ENCODE data around the gene ACAP3.

ACAP3 gene

GRCh38 chr1:1314678-1315335, 7.1 kb upstream of the ACAP3 start:
- DNase-seq (ENCODE audit: low spot score), result no peak

- DNase-seq (ENCODE audit: low spot score), result no peak
Observed at GRCh38 chr1:1314237-1314586, 6.5 kb upstream of the ACAP3 start.

- no peak for DNase-seq (ENCODE audit: low spot score)
Observed at GRCh38 chr1:1313500-1314236, 5.9 kb upstream of the ACAP3 start.

GRCh38 chr1:1312450-1313314, 5.0 kb upstream of the ACAP3 start:
- no peak for DNase-seq (ENCODE audit: low spot score)

DNA sequence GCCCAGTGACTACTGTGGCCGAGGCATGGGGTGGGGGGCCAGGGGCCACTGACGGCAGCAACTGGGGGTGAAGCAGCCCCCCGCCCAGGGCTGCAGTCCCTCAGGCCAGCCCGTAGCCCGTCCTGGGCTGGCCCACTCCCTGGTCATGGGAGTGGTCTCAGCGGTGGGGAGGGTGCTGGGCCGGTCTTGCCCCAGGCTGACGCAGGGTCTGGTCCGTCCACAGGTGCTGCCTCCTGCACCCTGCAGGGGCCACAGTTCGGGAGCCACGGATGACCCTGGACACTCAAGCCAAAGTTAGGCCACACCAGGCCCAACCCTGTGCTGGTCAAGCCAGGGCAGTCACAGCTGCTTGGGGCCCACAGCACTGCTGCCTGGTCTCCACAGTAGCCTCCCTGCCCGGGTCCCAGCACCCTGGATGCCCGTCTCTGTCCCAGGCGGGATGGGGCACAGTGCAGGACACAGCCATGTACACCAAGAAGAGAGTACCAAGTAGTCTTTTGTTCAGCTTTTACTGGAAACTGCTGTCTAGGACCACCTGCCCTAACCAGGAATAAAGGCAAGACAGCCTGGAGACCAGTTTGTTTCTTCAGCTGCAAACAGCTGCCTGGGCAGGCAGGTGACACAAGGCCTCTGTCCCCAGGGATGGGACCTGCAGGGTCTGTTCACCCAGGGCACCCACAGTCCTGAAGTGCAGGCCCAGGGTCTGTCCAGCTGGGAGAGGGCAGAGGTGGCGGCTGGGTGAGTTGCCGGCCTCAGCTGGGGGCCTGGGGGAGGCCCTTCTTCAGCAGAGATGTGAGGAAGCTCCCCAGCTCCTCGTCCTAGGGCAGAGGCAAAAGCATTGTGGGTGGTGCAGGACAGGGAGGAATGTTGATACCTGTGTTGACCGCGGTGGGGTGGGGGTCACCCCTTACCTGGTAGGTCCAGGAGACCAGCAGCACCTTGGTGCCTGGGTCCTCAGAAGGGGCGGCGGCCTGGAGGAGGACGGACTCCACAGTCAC, 3.7 kb upstream of the ACAP3 start:
- no peak for DNase-seq (ENCODE audit: low spot score)

GRCh38 chr1:1310476-1311053, 2.8 kb upstream of the ACAP3 start:
- no peak for DNase-seq (ENCODE audit: low spot score)

GRCh38 chr1:1310109-1310385, 2.3 kb upstream of the ACAP3 start:
- DNase-seq (ENCODE audit: low spot score), result no peak

- no peak for DNase-seq (ENCODE audit: low spot score)
Observed at GRCh38 chr1:1309251-1310108, 1.8 kb upstream of the ACAP3 start.

GRCh38 chr1:1308756-1309250, 1.1 kb upstream of the ACAP3 start:
- DNase-seq (ENCODE audit: low spot score), result no peak

GRCh38 chr1:1307261-1307922, 338 bp downstream of the ACAP3 start:
- DNase-seq (ENCODE audit: low spot score), result no peak

- no peak for DNase-seq (ENCODE audit: low spot score)
Observed at GRCh38 chr1:1306661-1307260, 969 bp downstream of the ACAP3 start.

DNA sequence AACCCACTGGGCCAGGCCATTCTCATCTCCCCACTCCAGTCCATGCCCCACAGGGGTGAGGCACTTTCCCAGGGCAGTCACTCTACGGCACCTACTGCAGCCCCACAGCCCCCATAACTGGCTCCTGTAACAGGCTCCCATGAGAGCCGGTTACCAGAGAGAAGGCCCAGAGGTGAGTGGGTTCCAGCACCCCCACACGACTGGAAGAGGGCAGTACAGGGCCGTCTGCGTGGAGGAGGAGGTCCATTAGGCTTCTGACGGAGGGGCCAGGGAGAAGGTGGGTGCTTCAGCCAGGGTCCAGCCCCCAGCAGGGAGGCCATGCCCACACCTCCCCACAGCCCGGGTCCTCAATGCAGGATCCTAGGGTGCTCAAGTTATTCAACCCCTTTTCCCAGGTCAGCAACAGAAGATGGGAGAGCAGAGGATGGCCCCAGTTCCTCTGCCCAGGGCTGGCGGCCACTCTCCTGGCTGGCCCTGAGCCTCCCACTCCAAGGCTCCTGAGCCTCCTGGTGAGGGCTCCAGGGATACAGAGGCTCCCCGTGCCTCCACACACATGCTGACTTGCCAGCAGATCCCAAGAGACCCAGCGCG, 1.6 kb downstream of the ACAP3 start:
- DNase-seq (ENCODE audit: low spot score), result peak; percentile 48

- DNase-seq (ENCODE audit: low spot score), result peak; percentile 52
Observed at GRCh38 chr1:1305300-1306069, 2.2 kb downstream of the ACAP3 start.

GRCh38 chr1:1304331-1305299, 3.1 kb downstream of the ACAP3 start:
- DNase-seq (ENCODE audit: low spot score), result peak; percentile 91

GRCh38 chr1:1303736-1304135, 4.0 kb downstream of the ACAP3 start:
- DNase-seq (ENCODE audit: low spot score), result no peak

- DNase-seq (ENCODE audit: low spot score), result no peak
Observed at GRCh38 chr1:1302951-1303509, 4.7 kb downstream of the ACAP3 start.
